Naive B cell (primary cell): Measurements from ENCODE around the gene DOK3. TPM values are rescaled to one million over a fixed set of nuclear protein-coding genes. Genes with fewer than 3 reads are reported as not detected.

Source experiments
- ATAC-seq, 2 donors: fragments of 150-1000 bp; cut with Tn5 transposase; 2 replicates each; pipeline ENCODE4 v1.10.0; 2021; ENCODE audit warnings: low read depth in 2 of 2, mild to moderate bottlenecking in 2 of 2, moderate library complexity in 2 of 2
- DNase-seq: peaks from one replicate; pipeline ENCODE4 v3.0.0; 2022
- H3K27ac Mint-ChIP-seq, 6 donors: one replicate each; pipeline ENCODE4 v1.8.0; 2020 to 2022; ENCODE audit warnings: mild to moderate bottlenecking in 6 of 6, mixed read lengths in 6 of 6, moderate library complexity in 5 of 6, inconsistent platforms in 2 of 6
- H3K27me3 Mint-ChIP-seq, 3 donors: one replicate each; pipeline ENCODE4 v1.8.0; 2021 to 2022; ENCODE audit warnings: mixed read lengths in 3 of 3, mild to moderate bottlenecking in 1 of 3
- H3K36me3 Mint-ChIP-seq, 2 donors: one replicate each; pipeline ENCODE4 v1.8.0; 2020 to 2022; ENCODE audit warnings: mixed read lengths in 2 of 2, inconsistent platforms in 1 of 2, mild to moderate bottlenecking in 1 of 2
- H3K4me1 Mint-ChIP-seq, 3 donors: one replicate each; pipeline ENCODE4 v1.8.0; 2020 to 2022; ENCODE audit warnings: mixed read lengths in 3 of 3, inconsistent platforms in 1 of 3, mild to moderate bottlenecking in 1 of 3, moderate library complexity in 1 of 3
- H3K4me3 Mint-ChIP-seq, 8 donors: one replicate each; pipeline ENCODE4 v1.8.0; 2020 to 2022; ENCODE audit warnings: mild to moderate bottlenecking in 8 of 8, mixed read lengths in 8 of 8, moderate library complexity in 8 of 8, inconsistent platforms in 2 of 8
- H3K9me3 Mint-ChIP-seq, 7 donors: one replicate each; pipeline ENCODE4 v1.8.0; 2020 to 2022; ENCODE audit warnings: mixed read lengths in 7 of 7, mild to moderate bottlenecking in 5 of 7, inconsistent platforms in 2 of 7, moderate library complexity in 1 of 7
- polyA plus RNA-seq, 6 donors: library from polyadenylated mRNA; unstranded; fragments of 300-500 nt; fragmentation: Illumina TruSeq; gene quantifications; one replicate each; pipeline ENCODE4 v1.2.3, GENCODE V29; 2021; ENCODE audit warnings: low read depth in 6 of 6

DOK3 gene
- polyA plus RNA-seq, 6 donors from 2014 or later, result 12.7 to 47.7 (median 38.1) TPM

DNA sequence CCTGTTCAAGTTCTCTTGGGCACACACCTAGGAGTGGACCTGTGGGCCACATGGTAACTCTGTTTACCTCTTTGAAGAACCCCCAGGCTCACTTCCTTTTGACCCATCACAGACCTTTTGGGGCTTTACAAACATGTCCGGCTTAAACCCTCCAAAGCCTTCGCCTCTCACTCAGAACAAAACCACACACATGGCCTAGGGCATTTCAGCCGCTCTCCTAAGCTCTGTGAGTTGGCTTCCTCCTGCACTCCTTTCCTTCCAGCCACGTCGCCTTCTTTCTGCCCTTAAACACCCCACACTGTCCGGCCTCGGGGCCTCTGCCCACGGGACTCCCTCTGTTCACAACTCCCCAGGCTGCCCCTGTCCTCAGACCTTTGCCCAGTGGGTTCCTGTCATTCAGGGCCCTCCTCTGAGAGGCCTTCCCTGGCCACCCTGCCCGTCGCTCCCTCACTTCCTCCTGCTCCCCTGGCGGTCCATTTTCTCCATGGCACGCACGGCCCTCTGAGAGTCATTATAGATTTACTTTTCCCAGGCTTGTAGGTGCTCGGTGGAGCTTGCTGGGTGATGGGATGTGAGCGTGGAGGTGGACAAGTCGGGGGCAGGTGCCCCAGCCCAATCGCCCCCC, 1.9 kb downstream of the DOK3 start:
- Mint-ChIP-seq H3K4me3 (peak overlapping the region; percentile 91 to 98 (median 95)), H3K36me3 (peaks cover 17 to 18% of the 10 kb centered on the region in 2 donors), H3K27me3 (no peaks in the 10 kb centered on the region), H3K9me3 (peaks cover 0 to 1% (median 0%) of the 10 kb centered on the region in 7 donors), H3K27ac (peak overlapping the region; percentile 66 to 95 (median 85)), H3K4me1 (peaks cover 52 to 68% (median 65%) of the 10 kb centered on the region in 3 donors)
- ATAC-seq (no peak), DNase-seq (peak; percentile 37)

DNA sequence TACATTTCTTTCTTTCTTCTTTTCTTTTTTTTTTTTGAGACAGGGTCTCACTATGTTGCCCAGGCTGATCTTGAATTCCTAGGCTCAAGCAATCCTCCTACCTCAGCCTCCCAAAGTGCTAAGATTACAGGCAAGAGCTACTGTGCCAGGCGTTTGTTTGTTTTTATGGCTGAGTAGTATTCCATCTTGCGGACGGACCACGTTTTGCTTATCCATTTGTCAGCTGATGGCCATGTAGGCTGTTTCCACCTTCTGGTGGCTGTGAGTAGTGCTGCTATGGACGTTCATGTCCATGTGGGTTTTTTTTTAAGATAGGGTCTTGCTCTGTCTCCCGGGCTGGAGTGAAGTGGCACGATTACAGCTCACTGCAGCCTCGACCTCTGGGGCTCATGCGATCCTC, 2.5 kb downstream of the DOK3 start:
- ATAC-seq (no peak), DNase-seq (peak; percentile 32)
- Mint-ChIP-seq H3K9me3 (peaks cover 0 to 1% (median 0%) of the 10 kb centered on the region in 7 donors), H3K4me3 (peak overlapping the region in 7 of 8 donors; percentile 91 to 98 (median 94)), H3K4me1 (peaks cover 57 to 70% (median 70%) of the 10 kb centered on the region in 3 donors), H3K27ac (peak overlapping the region in 5 of 6 donors; percentile 72 to 95 (median 88)), H3K27me3 (no peaks in the 10 kb centered on the region), H3K36me3 (peaks cover 20 to 22% of the 10 kb centered on the region in 2 donors)

DNA sequence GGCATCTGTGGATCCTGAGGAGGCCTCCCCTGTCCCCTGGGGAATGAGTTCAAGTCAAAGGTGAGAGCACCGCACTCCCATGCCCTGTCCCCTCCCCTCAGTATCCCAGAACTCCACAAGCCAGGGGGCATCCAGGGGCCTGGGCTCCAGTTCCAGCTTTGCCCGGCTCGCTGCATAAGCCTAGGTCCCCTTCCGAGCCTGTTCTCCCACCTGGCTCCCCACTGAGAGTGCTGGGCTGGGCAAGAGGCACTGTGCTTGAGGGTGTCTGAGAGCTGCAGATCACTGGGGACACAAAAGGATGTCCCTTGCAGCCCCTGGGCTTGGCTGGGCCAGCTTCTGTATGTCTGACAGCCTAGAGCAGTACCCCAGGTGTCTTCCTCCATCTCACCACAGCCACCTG, 4.6 kb downstream of the DOK3 start:
- Mint-ChIP-seq H3K27me3 (no peaks in the 10 kb centered on the region), H3K4me1 (peaks cover 54 to 75% (median 74%) of the 10 kb centered on the region in 3 donors), H3K4me3 (no peak overlapping the region), H3K27ac (peak overlapping the region in 2 of 6 donors; percentile 35 to 84), H3K36me3 (peaks cover 15 to 16% of the 10 kb centered on the region in 2 donors), H3K9me3 (peaks cover 0 to 1% (median 0%) of the 10 kb centered on the region in 7 donors)
- ATAC-seq (no peak), DNase-seq (no peak)

DNA sequence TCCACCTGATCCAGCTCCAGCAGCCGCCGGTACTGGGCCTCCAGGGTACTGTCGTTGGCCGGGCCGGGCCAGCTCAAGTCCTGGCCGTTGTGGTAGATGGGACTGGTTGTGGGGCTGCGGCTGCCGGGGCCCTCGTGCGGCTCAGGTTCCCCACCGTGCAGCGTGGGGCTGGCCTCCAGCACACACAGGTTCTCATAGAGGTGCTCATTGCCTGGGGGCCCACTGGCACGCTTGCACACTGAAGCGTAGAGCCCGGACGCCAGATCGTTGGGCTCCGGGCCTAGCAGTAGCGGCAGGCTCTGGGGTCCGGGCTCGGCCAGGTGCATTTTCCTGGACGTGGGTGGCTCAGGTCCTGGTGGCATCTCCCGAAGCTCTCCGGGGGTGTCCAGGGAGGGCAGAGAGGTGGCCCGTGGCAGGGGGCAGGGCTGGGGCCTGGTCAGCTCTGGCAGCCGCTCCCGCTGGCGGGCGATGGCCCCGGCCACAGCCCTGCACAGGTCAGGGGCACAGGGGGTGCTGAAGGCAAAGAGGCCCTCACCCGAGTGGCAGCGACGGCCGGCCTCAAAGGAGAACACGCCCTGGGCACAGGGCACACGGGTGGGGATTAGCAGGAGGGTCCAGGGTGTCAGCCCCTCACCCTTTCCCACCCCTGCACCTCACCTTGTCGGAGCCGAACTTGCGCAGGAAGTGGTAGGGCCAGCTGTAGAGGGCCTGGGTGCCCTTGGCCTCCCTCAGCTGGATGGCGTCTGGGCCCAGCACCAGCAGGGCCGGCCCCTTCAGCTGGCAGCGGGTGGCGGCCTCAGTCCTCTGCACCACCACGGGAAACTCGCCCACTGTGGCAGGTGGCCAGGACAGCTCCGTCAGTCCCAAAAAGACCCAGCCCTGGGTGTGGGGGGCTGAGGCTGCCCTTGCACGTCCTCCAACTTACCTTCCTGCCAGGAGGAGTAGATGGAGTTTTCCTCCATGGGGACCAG, 5.3 kb downstream of the DOK3 start:
- no peak overlapping the region for H3K27ac Mint-ChIP-seq
- H3K9me3 Mint-ChIP-seq, result peaks cover 0 to 1% (median 0%) of the 10 kb centered on the region in 7 donors
- peaks cover 0 to 3% (median 0%) of the 10 kb centered on the region in 3 donors for H3K27me3 Mint-ChIP-seq
- no peak overlapping the region for H3K4me3 Mint-ChIP-seq
- peaks cover 53 to 75% (median 67%) of the 10 kb centered on the region in 3 donors for H3K4me1 Mint-ChIP-seq
- peaks cover 15 to 16% of the 10 kb centered on the region in 2 donors for H3K36me3 Mint-ChIP-seq
- DNase-seq (no peak), ATAC-seq (no peak)

DNA sequence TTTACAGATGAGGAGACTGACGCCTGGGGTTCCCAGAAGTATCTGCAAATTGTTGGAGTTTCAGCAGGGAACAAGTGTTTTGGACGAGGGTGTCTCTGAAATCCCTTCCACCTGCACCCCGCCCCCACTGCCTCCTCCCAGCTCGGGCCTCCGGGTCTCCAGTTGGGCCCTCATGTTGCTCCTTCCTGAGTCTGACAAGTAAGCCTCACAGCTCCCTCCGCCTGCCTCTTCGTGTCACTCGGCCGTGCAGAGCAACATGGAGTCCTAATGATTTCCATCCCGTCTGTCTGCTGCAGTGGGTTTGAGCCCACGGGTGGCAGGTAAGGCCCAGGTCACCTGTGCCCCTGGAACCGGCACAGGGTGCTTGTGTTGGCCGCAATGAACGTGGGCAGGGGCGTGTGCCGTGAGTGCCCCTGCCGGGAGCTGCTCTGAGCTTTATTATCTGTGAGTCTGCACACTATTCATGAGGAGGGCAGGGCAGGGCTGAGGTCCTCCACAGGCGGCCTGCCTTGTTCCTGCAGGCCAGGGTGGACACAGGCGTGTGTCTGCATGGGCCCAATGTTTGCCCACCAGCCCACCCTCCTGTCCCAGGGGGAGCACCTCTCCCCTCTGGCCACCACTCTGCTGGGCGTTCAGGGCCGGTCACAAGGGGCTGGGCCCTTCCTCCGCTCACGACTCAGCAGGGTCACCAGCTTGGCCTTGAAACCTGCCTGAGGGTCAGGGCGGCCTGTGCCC, 6.1 kb downstream of the DOK3 start:
- Mint-ChIP-seq H3K9me3 (no peaks in the 10 kb centered on the region), H3K27ac (no peak overlapping the region), H3K36me3 (peaks cover 15 to 16% of the 10 kb centered on the region in 2 donors), H3K27me3 (peaks cover 3 to 8% (median 4%) of the 10 kb centered on the region in 3 donors), H3K4me1 (peaks cover 49 to 73% (median 63%) of the 10 kb centered on the region in 3 donors), H3K4me3 (peak overlapping the region in 1 of 8 donors; percentile 9)
- DNase-seq (no peak), ATAC-seq (no peak)

DNA sequence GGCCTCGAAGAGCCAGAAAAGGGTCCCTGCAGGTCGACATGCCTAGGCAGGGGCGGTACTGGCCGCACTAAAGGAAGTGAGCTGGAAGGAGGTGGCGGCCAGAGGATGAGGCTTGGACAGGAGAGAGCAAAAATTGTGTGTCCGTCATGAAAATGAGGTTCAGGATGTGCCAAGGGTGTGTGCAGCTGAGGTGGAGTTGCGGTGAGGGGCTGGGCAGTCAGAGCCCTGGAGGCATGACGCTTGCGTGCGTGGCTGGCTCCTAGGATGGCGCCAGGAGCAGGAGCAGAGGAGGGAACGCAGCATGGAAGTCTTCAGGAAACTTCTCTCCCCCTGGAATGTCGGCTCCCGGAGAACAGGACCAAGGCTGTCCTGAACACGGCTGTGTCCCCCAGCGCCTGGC, 6.7 kb downstream of the DOK3 start:
- Mint-ChIP-seq H3K27ac (peak overlapping the region in 3 of 6 donors; percentile 1 to 72 (median 67)), H3K36me3 (peaks cover 12 to 15% of the 10 kb centered on the region in 2 donors), H3K4me1 (peaks cover 52 to 75% (median 63%) of the 10 kb centered on the region in 3 donors), H3K9me3 (no peaks in the 10 kb centered on the region), H3K4me3 (peak overlapping the region in 4 of 8 donors; percentile 25 to 77 (median 64)), H3K27me3 (peaks cover 4 to 8% (median 7%) of the 10 kb centered on the region in 3 donors)
- DNase-seq (no peak), ATAC-seq (no peak)

DNA sequence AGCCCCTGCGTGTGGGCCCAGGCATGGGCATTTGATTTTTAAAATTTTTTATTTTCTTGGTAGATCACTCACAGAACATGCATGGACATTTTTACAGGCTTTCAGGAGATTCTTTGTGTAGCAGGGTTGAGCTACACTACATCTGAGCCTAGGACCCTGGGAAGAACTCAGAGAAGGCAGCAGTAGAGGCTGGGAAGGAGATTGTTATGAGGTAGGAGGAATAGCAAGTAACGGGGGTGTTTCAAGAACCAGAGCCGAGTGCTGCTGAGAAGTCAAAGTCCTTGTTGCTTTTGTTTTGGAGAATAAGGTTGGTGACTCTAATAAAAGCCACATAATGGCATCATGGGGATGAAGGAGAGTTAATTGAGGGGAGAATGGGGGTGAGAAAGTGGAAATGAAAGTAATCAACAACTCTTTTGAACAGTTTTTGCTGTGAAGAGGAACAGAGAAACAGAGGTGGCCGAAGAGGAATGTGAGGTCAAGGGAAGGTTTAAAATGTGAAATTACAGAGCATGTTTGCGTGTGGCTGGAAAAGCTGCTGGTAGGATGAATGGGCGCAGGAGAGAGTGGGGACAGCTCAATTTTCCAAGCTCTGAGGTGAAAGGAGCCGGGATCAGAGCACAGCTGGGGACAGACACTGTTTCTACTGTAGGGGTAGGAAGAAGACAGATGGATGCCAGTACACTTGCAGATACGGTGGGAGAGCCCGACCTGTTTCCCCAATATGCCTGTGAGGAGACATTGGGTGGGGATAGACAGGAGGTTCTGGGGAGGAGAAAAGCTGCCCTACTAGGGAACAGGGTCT, 7.5 kb downstream of the DOK3 start:
- DNase-seq (peak; percentile 56), ATAC-seq (peak; percentile 32 to 34)
- Mint-ChIP-seq H3K9me3 (no peaks in the 10 kb centered on the region), H3K4me3 (peak overlapping the region; percentile 17 to 82 (median 59)), H3K27me3 (peaks cover 4 to 8% (median 7%) of the 10 kb centered on the region in 3 donors), H3K27ac (peak overlapping the region; percentile 0 to 81 (median 60)), H3K4me1 (peaks cover 46 to 69% (median 59%) of the 10 kb centered on the region in 3 donors), H3K36me3 (peaks cover 7% of the 10 kb centered on the region in 2 donors)

DNA sequence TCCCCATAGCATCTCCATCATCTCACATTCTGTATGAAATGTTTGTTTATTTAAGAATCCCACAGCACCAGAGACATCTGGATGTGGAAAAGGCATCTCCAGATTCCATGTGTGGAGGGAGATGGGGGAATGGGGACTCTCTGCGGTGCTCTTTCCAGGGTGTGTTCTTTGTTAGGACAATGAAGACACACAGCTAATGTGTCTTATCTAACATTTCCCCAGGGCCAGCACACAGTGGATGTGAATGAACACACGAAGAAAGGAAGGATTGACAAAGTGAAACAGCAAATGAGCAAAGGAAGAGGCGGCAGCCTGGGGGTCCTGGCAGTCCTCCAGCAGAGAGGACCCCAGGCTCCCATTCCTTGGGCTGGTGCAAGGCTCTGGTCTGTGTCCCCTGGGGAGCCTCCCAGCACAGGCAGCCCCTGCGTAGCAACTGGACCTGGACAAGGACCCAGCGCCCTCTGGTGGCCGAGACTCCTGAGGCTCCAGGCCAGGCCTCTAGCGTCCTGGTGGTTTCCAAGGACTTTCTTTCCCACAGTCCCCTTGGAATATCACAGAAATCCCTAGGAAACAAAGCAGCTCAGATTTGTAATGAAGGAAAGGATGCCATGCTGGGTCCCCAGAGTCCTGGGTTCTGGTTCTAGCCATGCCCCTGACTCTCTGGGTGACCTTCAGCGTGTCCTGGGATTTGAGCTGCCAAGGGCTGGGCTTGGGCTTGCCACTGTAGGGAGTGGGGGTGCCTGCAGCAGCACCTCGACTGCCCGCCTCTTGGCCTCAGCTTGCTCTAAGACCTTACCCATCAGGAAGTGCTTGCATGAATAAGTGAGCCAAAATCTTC, 8.7 kb downstream of the DOK3 start:
- peak; percentile 30 to 31 for ATAC-seq
- Mint-ChIP-seq H3K9me3 (no peaks in the 10 kb centered on the region), H3K36me3 (peaks cover 4 to 7% of the 10 kb centered on the region in 2 donors), H3K27me3 (peaks cover 4 to 8% (median 7%) of the 10 kb centered on the region in 3 donors), H3K4me3 (peak overlapping the region in 4 of 8 donors; percentile 34 to 81 (median 48)), H3K4me1 (peaks cover 49 to 66% (median 62%) of the 10 kb centered on the region in 3 donors), H3K27ac (peak overlapping the region in 5 of 6 donors; percentile 29 to 89 (median 38))
- peak; percentile 72 for DNase-seq

DNA sequence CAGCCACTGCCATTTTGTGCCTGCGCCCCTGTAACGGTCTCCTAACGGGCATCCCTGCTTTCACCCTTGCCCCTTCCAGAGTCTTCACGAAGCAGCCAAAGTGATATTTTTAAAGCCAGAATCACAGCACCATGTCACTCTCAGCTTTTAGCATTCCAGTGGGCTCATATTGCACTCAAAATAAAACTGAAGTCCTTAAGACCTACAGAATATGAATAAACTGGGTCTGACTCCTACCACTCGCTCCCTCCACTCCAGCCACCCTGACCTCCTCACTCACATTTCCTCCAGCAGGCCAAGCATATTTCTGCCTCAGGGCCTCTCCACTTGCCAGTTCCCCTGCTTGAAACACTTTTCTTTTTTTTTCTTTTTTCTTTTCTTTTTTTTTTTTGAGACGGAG, 9.8 kb downstream of the DOK3 start:
- Mint-ChIP-seq H3K36me3 (peaks cover 4 to 7% of the 10 kb centered on the region in 2 donors), H3K4me1 (peaks cover 47 to 66% (median 57%) of the 10 kb centered on the region in 3 donors), H3K4me3 (peak overlapping the region in 7 of 8 donors; percentile 10 to 82 (median 55)), H3K9me3 (no peaks in the 10 kb centered on the region), H3K27ac (no peak overlapping the region), H3K27me3 (peaks cover 4 to 8% (median 7%) of the 10 kb centered on the region in 3 donors)
- DNase-seq (no peak), ATAC-seq (no peak)

DNA sequence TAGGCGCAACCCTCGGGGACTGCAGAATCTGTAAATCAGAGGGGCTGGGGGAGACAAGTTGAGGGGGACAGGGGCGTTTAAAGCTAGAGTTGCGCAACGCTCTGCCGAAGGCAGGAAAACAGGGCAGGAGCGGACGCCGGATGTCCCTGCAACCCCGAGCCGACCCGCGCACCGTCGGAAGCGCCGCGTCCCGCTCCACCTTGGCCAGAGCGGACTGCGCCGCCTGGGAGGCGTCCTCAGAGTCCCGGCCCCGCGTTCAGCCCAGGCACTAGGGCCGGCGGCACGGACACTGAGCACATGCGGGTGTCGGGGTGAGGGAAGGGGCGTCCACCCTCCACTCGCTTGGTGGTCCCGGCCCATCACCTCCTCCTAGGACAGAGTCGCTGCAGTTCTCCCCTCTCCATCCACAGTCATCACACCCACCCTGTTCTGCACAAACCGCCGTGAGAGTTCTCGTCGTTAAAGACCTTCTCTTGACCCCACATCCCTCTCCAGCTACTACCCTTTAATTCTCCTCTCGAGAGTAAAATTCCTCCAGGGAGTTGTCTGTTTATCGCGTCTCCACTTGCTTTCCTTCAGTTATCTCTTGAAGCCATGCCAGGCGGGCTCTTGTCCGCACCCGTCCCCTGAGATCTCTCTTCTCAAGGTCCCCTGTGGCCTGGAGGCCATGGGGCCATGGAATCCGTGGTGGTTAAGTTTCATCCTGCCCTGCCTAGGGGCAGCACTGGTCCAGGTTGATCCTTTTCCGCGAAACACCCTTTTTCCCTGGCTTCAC, 11.4 kb downstream of the DOK3 start:
- Mint-ChIP-seq H3K36me3 (peaks cover 4 to 7% of the 10 kb centered on the region in 2 donors), H3K4me3 (peak overlapping the region; percentile 81 to 92 (median 84)), H3K9me3 (peaks cover 0 to 2% (median 0%) of the 10 kb centered on the region in 7 donors), H3K27me3 (peaks cover 4 to 8% (median 7%) of the 10 kb centered on the region in 3 donors), H3K4me1 (peaks cover 57 to 76% (median 65%) of the 10 kb centered on the region in 3 donors), H3K27ac (peak overlapping the region in 5 of 6 donors; percentile 25 to 95 (median 69))
- ATAC-seq (no peak), DNase-seq (no peak)
